GM12874 (cell line): ENCODE data around the gene MAPKAPK5.

Experiments used
- CTCF ChIP-seq: IDR thresholded peaks from 2 replicates; pipeline ENCODE4 v1.5.1; 2011; ENCODE audit warnings: low read depth, mild to moderate bottlenecking, control low read depth, low read length, moderate library complexity; ENCODE audit not compliant: insufficient read depth

The MAPKAPK5 gene

GRCh38 chr12:111942557-111942956 lies 100.5 kb downstream of the MAPKAPK5 start:
- no peak for TF ChIP-seq CTCF

- no peak for TF ChIP-seq CTCF
These were observed 101.9 kb downstream of the MAPKAPK5 start for GRCh38 chr12:111943929-111944328.
